SU-DHL-6 (cell line): ENCODE results near the gene PHF21B.

Experiments used
- H2AFZ ChIP-seq: fragments of 200-600 bp; sonication (generic); 2 replicates; pipeline ENCODE4 v1.6.1; 2014; ENCODE audit warnings: low read depth, mild to moderate bottlenecking, moderate library complexity, mixed read lengths, antibody characterized with exemption, low read length; ENCODE audit not compliant: severe bottlenecking
- H3F3A ChIP-seq: fragments of 200-600 bp; shearing (Covaris generic); 2 replicates; pipeline ENCODE4 v1.6.0; 2016; ENCODE audit warnings: antibody characterized with exemption, mild to moderate bottlenecking; ENCODE audit not compliant: insufficient read depth
- H3K27ac ChIP-seq: fragments of 200-600 bp; sonication (generic); 2 replicates; pipeline ENCODE4 v1.5.1; 2016; ENCODE audit warnings: low read depth, mild to moderate bottlenecking, low read length, moderate library complexity, mixed read lengths
- H3K27me3 ChIP-seq: fragments of 200-600 bp; sonication (generic), shearing (Covaris generic); 2 replicates; pipeline ENCODE4 v1.6.0; 2014; ENCODE audit warnings: mild to moderate bottlenecking, low read length
- H3K36me3 ChIP-seq: fragments of 200-600 bp; sonication (generic); 2 replicates; pipeline ENCODE4 v1.6.1; 2014; ENCODE audit warnings: mild to moderate bottlenecking, low read length, mixed read lengths
- H3K4me2 ChIP-seq: fragments of 300-600, 200-600 bp; shearing (Covaris generic), sonication (generic); 2 replicates; pipeline ENCODE4 v1.6.0; 2014; ENCODE audit warnings: low read length, low read depth, mild to moderate bottlenecking; ENCODE audit not compliant: poor library complexity, severe bottlenecking
- H3K4me3 ChIP-seq: fragments of 200-600 bp; sonication (generic); 2 replicates; pipeline ENCODE4 v1.5.1; 2014; ENCODE audit warnings: antibody characterized with exemption, low read length, mild to moderate bottlenecking, mixed read lengths; ENCODE audit not compliant: insufficient read depth, poor library complexity, severe bottlenecking
- H3K79me2 ChIP-seq: fragments of 200-600 bp; sonication (generic); 2 replicates; pipeline ENCODE4 v1.6.1; 2014; ENCODE audit warnings: mild to moderate bottlenecking, low read length, moderate library complexity; ENCODE audit not compliant: insufficient read depth
- H3K9ac ChIP-seq: fragments of 200-600 bp; sonication (generic); 2 replicates; pipeline ENCODE4 v1.7.0; 2014; ENCODE audit warnings: mild to moderate bottlenecking, low read length
- H3K9me2 ChIP-seq: fragments of 200-600 bp; sonication (generic); replicated peaks from 2 replicates; pipeline ENCODE4 v1.6.1; 2014; ENCODE audit warnings: low read length; ENCODE audit not compliant: insufficient read depth
- H3K9me3 ChIP-seq: fragments of 200-600 bp; sonication (generic); 2 replicates; pipeline ENCODE4 v1.6.1; 2014; ENCODE audit warnings: low read length, mixed read lengths; ENCODE audit not compliant: insufficient read depth
- H4K20me1 ChIP-seq: fragments of 200-600 bp; sonication (generic); 2 replicates; pipeline ENCODE4 v1.6.1; 2014; ENCODE audit warnings: low read depth, mild to moderate bottlenecking, antibody characterized with exemption, low read length, moderate library complexity, mixed read lengths
- EZH2phosphoT487 ChIP-seq: fragments of 200-600 bp; sonication (generic), shearing (Covaris generic); conservative IDR thresholded peaks from 2 replicates; pipeline ENCODE4 v1.6.1; 2018; ENCODE audit warnings: mild to moderate bottlenecking, antibody characterized with exemption, low read length, moderate library complexity, mixed read lengths
- TF ChIP-seq, protein P1 (sequence below): fragments of 200-600 bp; sonication (generic); IDR thresholded peaks from one replicate; pipeline ENCODE4 v1.5.1; 2017; ENCODE audit warnings: antibody characterized with exemption, mild to moderate bottlenecking, low read length, moderate library complexity; ENCODE audit not compliant: insufficient read depth, poor library complexity, severe bottlenecking

Gene PHF21B

DNA sequence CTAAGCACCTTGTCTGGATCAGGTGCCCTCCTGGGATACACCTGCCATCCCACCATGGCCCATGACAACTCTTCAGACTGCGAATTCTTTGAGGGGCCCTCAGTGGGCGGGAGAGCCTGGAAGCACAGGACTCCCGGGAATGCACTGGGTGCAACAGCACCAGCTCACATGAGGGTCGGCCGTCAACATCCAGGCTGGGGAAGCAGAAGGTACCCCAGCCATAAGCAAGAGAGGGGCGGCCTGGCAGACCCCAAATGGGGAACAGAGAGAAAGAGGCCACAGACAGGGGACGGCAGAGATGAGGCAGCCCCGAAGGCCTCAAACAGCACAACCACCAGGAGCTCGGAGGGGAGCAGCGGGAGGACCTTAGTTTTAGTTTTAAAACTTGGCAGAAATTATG is 94.4 kb downstream of the PHF21B start:
- no peaks in the 10 kb centered on the region for H3K9me3 ChIP-seq
- no peak overlapping the region for H2AFZ ChIP-seq
- no peak overlapping the region for H3K4me2 ChIP-seq
- H3K9ac ChIP-seq = no peak overlapping the region
- H3K27ac ChIP-seq = no peak overlapping the region
- H3K79me2 ChIP-seq = no peaks in the 10 kb centered on the region
- TF ChIP-seq, protein P1, sequence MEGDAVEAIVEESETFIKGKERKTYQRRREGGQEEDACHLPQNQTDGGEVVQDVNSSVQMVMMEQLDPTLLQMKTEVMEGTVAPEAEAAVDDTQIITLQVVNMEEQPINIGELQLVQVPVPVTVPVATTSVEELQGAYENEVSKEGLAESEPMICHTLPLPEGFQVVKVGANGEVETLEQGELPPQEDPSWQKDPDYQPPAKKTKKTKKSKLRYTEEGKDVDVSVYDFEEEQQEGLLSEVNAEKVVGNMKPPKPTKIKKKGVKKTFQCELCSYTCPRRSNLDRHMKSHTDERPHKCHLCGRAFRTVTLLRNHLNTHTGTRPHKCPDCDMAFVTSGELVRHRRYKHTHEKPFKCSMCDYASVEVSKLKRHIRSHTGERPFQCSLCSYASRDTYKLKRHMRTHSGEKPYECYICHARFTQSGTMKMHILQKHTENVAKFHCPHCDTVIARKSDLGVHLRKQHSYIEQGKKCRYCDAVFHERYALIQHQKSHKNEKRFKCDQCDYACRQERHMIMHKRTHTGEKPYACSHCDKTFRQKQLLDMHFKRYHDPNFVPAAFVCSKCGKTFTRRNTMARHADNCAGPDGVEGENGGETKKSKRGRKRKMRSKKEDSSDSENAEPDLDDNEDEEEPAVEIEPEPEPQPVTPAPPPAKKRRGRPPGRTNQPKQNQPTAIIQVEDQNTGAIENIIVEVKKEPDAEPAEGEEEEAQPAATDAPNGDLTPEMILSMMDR = no peak
- no peak for TF ChIP-seq EZH2phosphoT487
- H3K4me3 ChIP-seq = no peak overlapping the region
- no peaks in the 10 kb centered on the region for H3K36me3 ChIP-seq
- H3F3A ChIP-seq = no peaks in the 10 kb centered on the region
- no peaks in the 10 kb centered on the region for H3K27me3 ChIP-seq
- no peaks in the 10 kb centered on the region for H3K9me2 ChIP-seq
- no peaks in the 10 kb centered on the region for H4K20me1 ChIP-seq

DNA sequence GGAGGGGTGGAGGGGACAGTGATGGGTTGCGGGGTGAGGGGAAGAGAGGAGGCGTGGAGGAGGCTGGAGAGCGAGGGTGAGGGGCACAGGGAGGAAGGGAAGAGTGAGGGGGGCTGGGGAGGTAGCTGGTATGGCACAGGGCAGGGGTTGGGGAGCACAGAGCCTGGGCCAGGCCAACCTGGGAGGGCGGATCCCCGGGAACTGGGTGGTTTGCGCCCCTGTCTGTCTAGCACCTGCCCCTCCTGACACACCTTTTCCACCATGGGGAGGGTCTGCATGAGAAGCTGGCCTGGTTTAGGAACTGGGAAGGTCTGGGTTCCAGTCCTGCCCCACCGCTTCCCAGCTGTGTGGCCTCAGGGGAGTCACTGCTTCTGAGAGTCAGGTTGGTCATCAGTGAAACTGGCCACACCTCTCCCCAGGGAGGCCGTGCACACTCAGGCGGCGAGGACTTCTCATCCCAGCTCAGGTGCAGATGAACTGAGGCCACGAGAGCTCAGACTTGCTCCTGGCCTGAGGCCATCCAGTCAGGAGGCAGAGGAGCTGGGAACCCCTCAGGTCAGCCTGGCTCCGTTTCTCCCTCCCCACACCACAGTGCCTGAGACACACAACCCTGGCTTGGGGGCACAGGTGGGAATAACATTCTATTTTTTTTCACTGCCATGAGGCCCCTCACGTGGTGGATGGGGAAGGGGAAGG is 95.6 kb downstream of the PHF21B start:
- Histone ChIP-seq H2AFZ (no peak overlapping the region), H3K36me3 (no peaks in the 10 kb centered on the region), H3K9ac (no peak overlapping the region), H3K9me2 (no peaks in the 10 kb centered on the region), H3K79me2 (no peaks in the 10 kb centered on the region), H3K4me2 (no peak overlapping the region), H3K27ac (no peak overlapping the region), H3F3A (no peaks in the 10 kb centered on the region), H3K4me3 (no peak overlapping the region), H3K27me3 (no peaks in the 10 kb centered on the region), H4K20me1 (no peaks in the 10 kb centered on the region), H3K9me3 (no peaks in the 10 kb centered on the region)
- TF ChIP-seq EZH2phosphoT487 = no peak
- TF ChIP-seq, protein P1 = no peak

DNA sequence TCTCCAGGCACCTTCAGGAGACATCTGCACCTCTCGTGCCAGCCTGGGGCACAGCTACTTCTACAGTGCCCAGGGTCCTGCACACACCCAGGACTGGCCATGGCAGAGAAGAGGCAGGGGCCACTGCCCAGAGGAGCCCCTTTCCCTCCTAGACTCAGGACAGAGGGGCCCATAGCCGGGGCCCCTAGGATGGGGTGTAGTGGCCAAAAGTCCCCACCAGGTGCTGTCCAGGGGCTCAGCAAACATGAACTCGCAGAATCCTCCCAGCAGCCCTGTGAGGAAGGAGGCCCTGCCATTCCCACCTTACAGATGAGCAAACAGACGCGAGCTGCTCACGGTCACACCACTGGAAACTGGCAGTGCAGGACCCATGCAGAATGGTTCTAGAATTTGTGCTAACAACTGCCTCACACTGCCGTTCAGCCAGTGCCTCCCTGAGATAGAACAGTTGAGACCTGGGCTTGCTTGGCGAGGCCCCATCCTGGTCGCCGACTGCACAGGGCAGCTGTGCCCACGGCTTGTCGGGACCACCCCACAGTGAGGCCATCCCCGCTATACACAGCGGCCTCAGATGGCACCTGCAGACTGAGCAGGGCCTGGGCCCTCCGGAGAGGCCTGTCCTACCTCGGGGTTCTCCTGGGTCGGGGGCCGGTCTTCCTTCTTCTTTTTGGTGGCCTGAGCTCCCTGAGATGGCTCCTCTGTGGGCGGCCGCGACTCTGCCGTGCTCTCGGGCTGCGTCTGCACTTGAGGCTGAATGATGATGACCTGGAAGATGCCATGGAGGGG is 96.4 kb downstream of the PHF21B start:
- Histone ChIP-seq H3K9me2 (no peaks in the 10 kb centered on the region), H3F3A (no peaks in the 10 kb centered on the region), H3K4me3 (no peak overlapping the region), H3K27me3 (no peaks in the 10 kb centered on the region), H2AFZ (no peak overlapping the region), H4K20me1 (no peaks in the 10 kb centered on the region), H3K4me2 (no peak overlapping the region), H3K9ac (no peak overlapping the region), H3K9me3 (no peaks in the 10 kb centered on the region), H3K36me3 (no peaks in the 10 kb centered on the region), H3K27ac (no peak overlapping the region), H3K79me2 (no peaks in the 10 kb centered on the region)
- TF ChIP-seq, protein P1 = no peak
- TF ChIP-seq EZH2phosphoT487 = no peak
